ENCODE results near the gene GPC5.

GPC5 gene

GRCh38 chr13:91802957-91803356 is 404.5 kb downstream of the GPC5 start:
- TF ChIP-seq ZNF274 (IDR thresholded peaks at IDR 0.05; ENCODE audit: low read depth, low read length), result no peak
- no peak overlapping the region for H3K4me3 ChIP-seq (ENCODE audit: low read length)

GRCh38 chr13:91804724-91805123 is 406.3 kb downstream of the GPC5 start:
- TF ChIP-seq ZNF274 (IDR thresholded peaks at IDR 0.05; ENCODE audit: low read depth, low read length), result no peak
- no peak overlapping the region for H3K4me3 ChIP-seq (ENCODE audit: low read length)

- TF ChIP-seq ZNF274 (IDR thresholded peaks at IDR 0.05; ENCODE audit: low read depth, low read length), result no peak
- H3K4me3 ChIP-seq (ENCODE audit: low read length), result no peak overlapping the region
Measured at GRCh38 chr13:91805605-91806004, 407.2 kb downstream of the GPC5 start.

- no peak for TF ChIP-seq ZNF274 (IDR thresholded peaks at IDR 0.05; ENCODE audit: low read depth, low read length)
- H3K4me3 ChIP-seq (ENCODE audit: low read length), result no peak overlapping the region
Measured at GRCh38 chr13:91809161-91809560, 410.7 kb downstream of the GPC5 start.

GRCh38 chr13:91813253-91813652 is 414.8 kb downstream of the GPC5 start:
- TF ChIP-seq ZNF274 (IDR thresholded peaks at IDR 0.05; ENCODE audit: low read depth, low read length), result no peak
- H3K4me3 ChIP-seq (ENCODE audit: low read length), result no peak overlapping the region

GRCh38 chr13:91816263-91816807 is 417.9 kb downstream of the GPC5 start:
- H3K4me3 ChIP-seq (ENCODE audit: low read length), result no peak overlapping the region
- TF ChIP-seq ZNF274 (IDR thresholded peaks at IDR 0.05; ENCODE audit: low read depth, low read length), result no peak

- no peak overlapping the region for H3K4me3 ChIP-seq (ENCODE audit: low read length)
- no peak for TF ChIP-seq ZNF274 (IDR thresholded peaks at IDR 0.05; ENCODE audit: low read depth, low read length)
Measured at GRCh38 chr13:91817250-91817649, 418.8 kb downstream of the GPC5 start.

GRCh38 chr13:91824416-91824815 is 426.0 kb downstream of the GPC5 start:
- no peak overlapping the region for H3K4me3 ChIP-seq (ENCODE audit: low read length)
- no peak for TF ChIP-seq ZNF274 (IDR thresholded peaks at IDR 0.05; ENCODE audit: low read depth, low read length)

GRCh38 chr13:91825516-91825915 is 427.1 kb downstream of the GPC5 start:
- no peak for TF ChIP-seq ZNF274 (IDR thresholded peaks at IDR 0.05; ENCODE audit: low read depth, low read length)
- no peak overlapping the region for H3K4me3 ChIP-seq (ENCODE audit: low read length)

- H3K4me3 ChIP-seq (ENCODE audit: low read length), result no peak overlapping the region
- no peak for TF ChIP-seq ZNF274 (IDR thresholded peaks at IDR 0.05; ENCODE audit: low read depth, low read length)
Measured at GRCh38 chr13:91836553-91836952, 438.1 kb downstream of the GPC5 start.

GRCh38 chr13:91845612-91846011 is 447.2 kb downstream of the GPC5 start:
- H3K4me3 ChIP-seq (ENCODE audit: low read length), result no peak overlapping the region

GRCh38 chr13:91863699-91864098 is 465.3 kb downstream of the GPC5 start:
- no peak overlapping the region for H3K4me3 ChIP-seq (ENCODE audit: low read length)
- TF ChIP-seq ZNF274 (IDR thresholded peaks at IDR 0.05; ENCODE audit: low read depth, low read length), result no peak

More at GRCh38 chr13:91845612-91846011, 447.2 kb downstream of the GPC5 start:
- no peak for TF ChIP-seq ZNF274 (IDR thresholded peaks at IDR 0.05; ENCODE audit: low read depth, low read length)

GRCh38 chr13:91868351-91868750 is 469.9 kb downstream of the GPC5 start:
- H3K4me3 ChIP-seq (ENCODE audit: low read length), result no peak overlapping the region
- no peak for TF ChIP-seq ZNF274 (IDR thresholded peaks at IDR 0.05; ENCODE audit: low read depth, low read length)

- no peak overlapping the region for H3K4me3 ChIP-seq (ENCODE audit: low read length)
- no peak for TF ChIP-seq ZNF274 (IDR thresholded peaks at IDR 0.05; ENCODE audit: low read depth, low read length)
Measured at GRCh38 chr13:91878491-91878890, 480.1 kb downstream of the GPC5 start.

GRCh38 chr13:91879360-91879759 is 480.9 kb downstream of the GPC5 start:
- no peak for TF ChIP-seq ZNF274 (IDR thresholded peaks at IDR 0.05; ENCODE audit: low read depth, low read length)
- H3K4me3 ChIP-seq (ENCODE audit: low read length), result no peak overlapping the region

- H3K4me3 ChIP-seq (ENCODE audit: low read length), result no peak overlapping the region
- no peak for TF ChIP-seq ZNF274 (IDR thresholded peaks at IDR 0.05; ENCODE audit: low read depth, low read length)
Measured at GRCh38 chr13:91882918-91883317, 484.5 kb downstream of the GPC5 start.

Data from GM08714 (cell line).